Measurements from ENCODE around the gene KRT9. TPM values are rescaled to one million over a fixed set of nuclear protein-coding genes. Genes with fewer than 3 reads are reported as not detected.

KRT9 gene
- total RNA-seq, 1 experiment from 2014 or later, result 0.15 TPM

DNA sequence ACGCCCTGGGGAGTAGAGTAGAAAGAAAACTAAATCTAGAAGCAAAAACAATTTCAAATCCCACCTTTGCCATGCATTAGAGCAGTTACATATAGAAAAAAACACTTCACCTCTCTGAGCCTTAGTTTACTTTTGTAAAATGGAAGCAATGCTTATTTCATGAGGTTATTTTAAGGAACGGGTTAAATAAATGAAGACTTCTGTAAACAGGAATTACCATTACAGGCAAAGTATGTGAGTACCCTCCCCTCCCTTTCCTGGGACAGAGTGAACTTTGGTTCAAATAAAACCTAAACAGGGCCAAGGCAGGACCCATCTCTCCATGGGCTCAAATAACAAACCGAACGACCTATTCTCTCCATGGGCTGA lies 48.6 kb downstream of the KRT9 start:
- CTCF ChIA-PET, result interaction anchor here (2.9 to 8.9 kb wide), 2 partner anchors 26 to 140 kb away, joined by 9 to 77 read pairs; no protein-coding TSS in a partner anchor
- TF ChIP-seq YY1 (IDR thresholded peaks at IDR 0.05; ENCODE audit: extremely low read depth, insufficient replicate concordance, low read depth, low read length) (no peak), SP1 (IDR thresholded peaks at IDR 0.05; ENCODE audit: low read depth) (no peak), SIN3A (IDR thresholded peaks at IDR 0.05; ENCODE audit: low read depth) (no peak), ZFX (IDR thresholded peaks at IDR 0.05) (no peak), CEBPB (IDR thresholded peaks at IDR 0.05; ENCODE audit: low read depth) (no peak), ELF1 (IDR thresholded peaks at IDR 0.05; ENCODE audit: borderline replicate concordance, low read depth) (no peak), POLR2AphosphoS5 (IDR thresholded peaks at IDR 0.05; ENCODE audit: low read depth, low read length) (no peak), EZH2phosphoT487 (IDR thresholded peaks at IDR 0.05; ENCODE audit: borderline replicate concordance) (no peak), FOSL1 (IDR thresholded peaks at IDR 0.05; ENCODE audit: low read depth) (no peak)
- TF ChIP-seq, protein P1, sequence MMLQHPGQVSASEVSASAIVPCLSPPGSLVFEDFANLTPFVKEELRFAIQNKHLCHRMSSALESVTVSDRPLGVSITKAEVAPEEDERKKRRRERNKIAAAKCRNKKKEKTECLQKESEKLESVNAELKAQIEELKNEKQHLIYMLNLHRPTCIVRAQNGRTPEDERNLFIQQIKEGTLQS (IDR thresholded peaks at IDR 0.05), result no peak
- TF ChIP-seq, protein P2, sequence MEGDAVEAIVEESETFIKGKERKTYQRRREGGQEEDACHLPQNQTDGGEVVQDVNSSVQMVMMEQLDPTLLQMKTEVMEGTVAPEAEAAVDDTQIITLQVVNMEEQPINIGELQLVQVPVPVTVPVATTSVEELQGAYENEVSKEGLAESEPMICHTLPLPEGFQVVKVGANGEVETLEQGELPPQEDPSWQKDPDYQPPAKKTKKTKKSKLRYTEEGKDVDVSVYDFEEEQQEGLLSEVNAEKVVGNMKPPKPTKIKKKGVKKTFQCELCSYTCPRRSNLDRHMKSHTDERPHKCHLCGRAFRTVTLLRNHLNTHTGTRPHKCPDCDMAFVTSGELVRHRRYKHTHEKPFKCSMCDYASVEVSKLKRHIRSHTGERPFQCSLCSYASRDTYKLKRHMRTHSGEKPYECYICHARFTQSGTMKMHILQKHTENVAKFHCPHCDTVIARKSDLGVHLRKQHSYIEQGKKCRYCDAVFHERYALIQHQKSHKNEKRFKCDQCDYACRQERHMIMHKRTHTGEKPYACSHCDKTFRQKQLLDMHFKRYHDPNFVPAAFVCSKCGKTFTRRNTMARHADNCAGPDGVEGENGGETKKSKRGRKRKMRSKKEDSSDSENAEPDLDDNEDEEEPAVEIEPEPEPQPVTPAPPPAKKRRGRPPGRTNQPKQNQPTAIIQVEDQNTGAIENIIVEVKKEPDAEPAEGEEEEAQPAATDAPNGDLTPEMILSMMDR (IDR thresholded peaks at IDR 0.05 in 2 of 3, conservative IDR thresholded peaks at IDR 0.05 in 1 of 3; ENCODE audit: borderline replicate concordance in 1 of 3, insufficient read depth in 1 of 3, low read depth in 2 of 3, low read length in 2 of 3), result no peak
- TF ChIP-seq, protein P3, sequence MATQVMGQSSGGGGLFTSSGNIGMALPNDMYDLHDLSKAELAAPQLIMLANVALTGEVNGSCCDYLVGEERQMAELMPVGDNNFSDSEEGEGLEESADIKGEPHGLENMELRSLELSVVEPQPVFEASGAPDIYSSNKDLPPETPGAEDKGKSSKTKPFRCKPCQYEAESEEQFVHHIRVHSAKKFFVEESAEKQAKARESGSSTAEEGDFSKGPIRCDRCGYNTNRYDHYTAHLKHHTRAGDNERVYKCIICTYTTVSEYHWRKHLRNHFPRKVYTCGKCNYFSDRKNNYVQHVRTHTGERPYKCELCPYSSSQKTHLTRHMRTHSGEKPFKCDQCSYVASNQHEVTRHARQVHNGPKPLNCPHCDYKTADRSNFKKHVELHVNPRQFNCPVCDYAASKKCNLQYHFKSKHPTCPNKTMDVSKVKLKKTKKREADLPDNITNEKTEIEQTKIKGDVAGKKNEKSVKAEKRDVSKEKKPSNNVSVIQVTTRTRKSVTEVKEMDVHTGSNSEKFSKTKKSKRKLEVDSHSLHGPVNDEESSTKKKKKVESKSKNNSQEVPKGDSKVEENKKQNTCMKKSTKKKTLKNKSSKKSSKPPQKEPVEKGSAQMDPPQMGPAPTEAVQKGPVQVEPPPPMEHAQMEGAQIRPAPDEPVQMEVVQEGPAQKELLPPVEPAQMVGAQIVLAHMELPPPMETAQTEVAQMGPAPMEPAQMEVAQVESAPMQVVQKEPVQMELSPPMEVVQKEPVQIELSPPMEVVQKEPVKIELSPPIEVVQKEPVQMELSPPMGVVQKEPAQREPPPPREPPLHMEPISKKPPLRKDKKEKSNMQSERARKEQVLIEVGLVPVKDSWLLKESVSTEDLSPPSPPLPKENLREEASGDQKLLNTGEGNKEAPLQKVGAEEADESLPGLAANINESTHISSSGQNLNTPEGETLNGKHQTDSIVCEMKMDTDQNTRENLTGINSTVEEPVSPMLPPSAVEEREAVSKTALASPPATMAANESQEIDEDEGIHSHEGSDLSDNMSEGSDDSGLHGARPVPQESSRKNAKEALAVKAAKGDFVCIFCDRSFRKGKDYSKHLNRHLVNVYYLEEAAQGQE (IDR thresholded peaks at IDR 0.05; ENCODE audit: low read depth), result no peak
- Histone ChIP-seq H3K4me1 (ENCODE audit: control insufficient read depth in 1 of 2, insufficient read depth in 2 of 2, low read length in 2 of 2) (peaks cover 74 to 89% of the 10 kb centered on the region in 2 experiments), H3K27me3 (ENCODE audit: insufficient read depth, low read length) (no peaks in the 10 kb centered on the region), H4K20me1 (ENCODE audit: insufficient read depth) (no peaks in the 10 kb centered on the region; the same call in 1 of the 2 replicates), H3K36me3 (ENCODE audit: control insufficient read depth in 1 of 2, insufficient read depth in 2 of 2, low read length in 2 of 2) (peaks cover 3 to 24% of the 10 kb centered on the region in 2 experiments; a peak in 3 of 4 replicates), H3K9me3 (ENCODE audit: control insufficient read depth in 1 of 2, insufficient read depth in 1 of 2, low read depth in 1 of 2, low read length in 2 of 2) (no peaks in the 10 kb centered on the region), H2AFZ (ENCODE audit: low read depth, low read length, poor library complexity, severe bottlenecking) (no peak overlapping the region), H3K79me2 (ENCODE audit: insufficient read depth, low read length) (peaks cover 30% of the 10 kb centered on the region), H3K4me2 (ENCODE audit: low read length) (peak overlapping the region; percentile 78), H3K9ac (ENCODE audit: low read length) (peak overlapping the region; percentile 99), H3K27ac (ENCODE audit: low read depth, low read length) (peak overlapping the region; percentile 99), H3K9me2 (ENCODE audit: insufficient read depth) (no peaks in the 10 kb centered on the region), H3K4me3 (replicated peaks in 1 of 2; ENCODE audit: low read depth in 1 of 2, low read length in 2 of 2) (peak overlapping the region in 1 of 2 experiments; percentile 5; a peak in 2 of 4 replicates)
- ATAC-seq (no peak), DNase-seq (ENCODE audit: low read depth, low spot score) (no peak)
- BruUV-seq (replicated peaks), result no TSS peak
- POLR2A ChIA-PET, result interaction anchor here (2.0 to 12.9 kb wide), 3 partner anchors 26 to 165 kb away, joined by 10 to 148 read pairs (median 20); partner anchors contain the start of gene EIF1
- RAD21 ChIA-PET (ENCODE audit: low non-redundant PET in 1 of 2, low total read pairs in 2 of 2, uncharacterized antibody in 2 of 2, unreplicated experiment in 2 of 2), result interaction anchor here (0.9 to 1.4 kb wide), 3 partner anchors 24 to 26 kb away, joined by 4 to 6 read pairs (median 5); no protein-coding TSS in a partner anchor
- intact Hi-C loops (cut with micrococcal nuclease), result no loop called here
